ENCODE data around the gene CAMKMT.
"Not testable (repeated sequence)": the region's sequence is repeated elsewhere in the genome, so short reads cannot be mapped to it uniquely, and the experiment has no call there.

CAMKMT gene

DNA sequence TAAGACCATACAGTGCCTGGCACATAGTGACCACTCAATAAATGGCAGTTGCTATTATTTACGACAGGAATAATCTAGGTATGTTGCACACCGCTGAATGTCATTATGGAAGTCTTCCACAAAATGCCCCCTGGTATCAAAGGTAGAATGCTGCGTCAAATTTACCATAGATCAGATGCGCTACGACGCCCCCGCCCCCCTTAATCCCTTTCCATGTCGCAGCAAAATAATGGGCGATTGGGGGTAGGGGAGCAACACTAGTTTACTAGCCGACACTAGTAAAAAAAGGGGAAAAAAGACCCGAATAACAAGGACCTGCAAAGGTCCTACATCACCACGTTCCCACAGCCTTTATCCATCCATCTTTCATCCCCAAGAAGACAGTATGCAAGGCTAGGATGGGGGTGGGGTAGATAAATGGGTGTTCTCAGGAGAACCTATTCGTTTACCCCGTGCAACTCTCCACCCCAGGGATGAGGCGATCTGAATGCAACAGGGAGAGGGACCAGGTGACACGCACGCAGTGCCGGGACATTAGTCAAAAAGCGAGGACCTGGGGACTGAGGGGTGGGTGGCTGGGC is 908 bp upstream of the CAMKMT start:
- DNase-seq (ENCODE audit: low read depth): peak; percentile 27

DNA sequence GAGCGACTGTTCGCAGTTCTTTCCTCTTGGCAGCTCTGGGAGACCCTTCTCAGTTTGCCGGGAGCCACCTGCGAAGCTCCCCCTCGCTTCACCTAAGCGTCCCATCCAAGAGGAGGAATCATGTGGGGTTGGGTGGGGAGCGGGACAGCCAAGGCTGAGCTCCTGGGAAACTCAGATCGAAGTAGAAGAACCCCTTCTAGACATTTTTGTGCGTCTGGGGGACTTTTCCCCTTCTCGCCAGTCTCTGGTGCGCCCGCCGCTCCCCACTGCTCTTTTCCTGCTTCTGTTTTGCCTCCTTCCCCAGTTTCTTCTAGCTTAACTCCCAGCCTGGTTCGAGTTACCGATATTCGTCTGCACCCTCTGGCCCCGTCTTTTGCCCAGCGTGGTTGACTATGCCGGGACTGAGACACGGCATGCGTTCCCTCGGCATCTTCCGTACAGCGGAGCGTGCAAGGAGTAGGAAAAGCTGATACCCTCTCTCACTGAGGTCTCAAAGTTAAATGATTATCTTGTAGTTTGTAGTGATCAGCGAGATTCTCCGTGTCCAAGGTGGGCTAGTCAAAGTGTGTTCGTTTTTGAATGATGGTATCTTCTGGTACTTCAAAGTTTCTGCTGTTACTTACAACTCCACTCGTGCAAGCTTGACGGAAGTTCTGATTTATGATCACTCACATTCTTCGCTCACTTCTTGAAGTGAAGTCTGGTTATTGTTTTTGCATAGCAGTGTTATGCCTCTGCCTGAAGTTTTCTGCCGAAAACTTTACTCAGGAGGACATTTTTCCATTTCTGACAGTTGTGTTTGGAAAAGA is 664 bp downstream of the CAMKMT start:
- DNase-seq (ENCODE audit: low read depth): peak; percentile 51

DNA sequence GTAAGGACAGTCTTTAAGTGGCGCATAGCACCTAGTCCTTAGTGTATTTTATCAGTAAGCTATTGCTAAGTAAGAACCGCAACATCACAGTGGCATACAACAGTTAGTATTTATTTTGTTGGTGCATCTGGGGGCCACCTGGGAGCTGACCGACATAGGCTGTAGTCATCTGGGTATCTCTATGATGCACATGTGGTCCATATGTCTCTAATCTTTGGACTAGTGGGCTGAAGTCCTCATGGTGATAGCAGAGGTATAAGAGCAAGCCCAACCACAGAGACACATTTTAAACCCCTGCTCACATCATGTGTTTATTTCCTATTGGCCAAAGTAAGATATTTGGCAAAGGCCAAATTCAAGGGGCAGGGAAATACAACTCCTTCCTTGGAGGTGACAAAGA is 2.9 kb downstream of the CAMKMT start:
- DNase-seq (ENCODE audit: low read depth): no peak

DNA sequence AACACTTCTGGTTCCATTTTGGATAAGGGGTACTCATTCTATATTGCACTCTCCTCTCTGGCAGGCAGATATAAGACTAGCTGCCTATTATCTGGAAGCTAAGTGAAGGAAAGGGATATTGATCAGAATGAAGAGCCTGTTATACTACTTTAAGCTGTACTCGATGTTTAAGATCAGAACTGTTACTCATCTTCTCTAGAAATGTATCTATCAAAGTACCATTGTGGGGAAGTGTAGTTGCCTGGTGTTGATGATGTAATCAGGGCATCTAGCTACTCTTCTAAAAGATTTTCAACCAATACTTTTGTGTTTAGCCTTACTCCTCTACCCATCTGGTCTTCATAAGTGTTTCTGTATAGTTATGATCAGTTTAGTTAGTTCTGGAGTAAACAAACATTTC is 5.8 kb downstream of the CAMKMT start:
- no peak for DNase-seq (ENCODE audit: low read depth)

DNA sequence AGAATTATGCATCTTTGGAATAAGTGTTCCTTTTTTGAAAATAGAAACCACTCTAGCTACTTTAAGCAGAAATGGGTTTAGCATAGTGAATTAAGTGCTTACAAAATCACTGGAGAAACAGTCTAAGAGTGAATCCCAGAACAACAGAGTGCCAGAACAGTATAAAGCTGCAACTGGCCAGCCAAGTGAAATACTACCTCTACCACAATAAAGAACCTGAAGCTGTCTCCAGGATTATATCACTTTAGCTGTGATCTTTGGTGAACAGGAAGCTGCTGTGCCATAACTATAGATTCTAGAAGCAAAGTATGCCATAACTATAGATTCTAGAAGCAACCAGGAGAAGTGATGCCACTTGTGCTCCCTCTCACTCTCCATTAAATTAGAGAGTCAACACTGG is 7.6 kb downstream of the CAMKMT start:
- no peak for DNase-seq (ENCODE audit: low read depth)

DNA sequence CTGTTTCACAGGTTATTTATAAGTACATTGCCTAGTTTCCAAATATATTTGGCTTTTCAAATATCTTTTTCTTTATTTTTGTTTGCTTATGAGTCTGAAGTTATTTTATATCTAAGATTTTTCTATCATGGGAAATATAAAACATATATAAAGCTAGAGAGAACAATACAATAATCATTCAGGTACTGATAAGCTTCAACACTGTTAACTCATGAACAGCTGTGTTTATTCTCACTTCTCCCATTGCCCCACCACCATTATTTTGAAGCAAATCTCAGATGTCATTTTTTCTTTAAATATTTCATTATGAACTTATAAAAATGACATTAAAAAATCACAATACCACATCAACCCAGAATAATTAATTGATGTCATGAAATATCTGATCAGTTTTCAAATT is 9.7 kb downstream of the CAMKMT start:
- DNase-seq (ENCODE audit: low read depth): no peak

DNA sequence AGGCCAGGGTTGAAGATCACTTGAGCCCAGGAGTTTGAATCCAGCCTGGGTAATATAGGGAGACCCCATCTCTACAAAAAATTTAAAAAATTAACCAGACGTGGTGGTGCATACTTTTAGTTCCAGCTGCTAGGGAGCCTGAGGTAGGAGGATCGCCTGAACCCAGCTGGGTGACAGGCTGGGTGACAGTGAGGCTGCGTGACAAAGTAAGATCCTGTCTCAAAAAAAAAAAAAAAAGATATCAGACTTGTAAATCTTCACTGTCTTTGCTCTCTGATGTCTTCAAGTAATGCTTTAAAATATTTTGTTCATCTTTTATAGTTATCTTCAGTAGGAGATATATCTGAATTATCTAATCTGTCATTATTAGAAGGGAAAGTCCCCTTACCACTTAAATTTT is 10.5 kb downstream of the CAMKMT start:
- no peak for DNase-seq (ENCODE audit: low read depth)

DNA sequence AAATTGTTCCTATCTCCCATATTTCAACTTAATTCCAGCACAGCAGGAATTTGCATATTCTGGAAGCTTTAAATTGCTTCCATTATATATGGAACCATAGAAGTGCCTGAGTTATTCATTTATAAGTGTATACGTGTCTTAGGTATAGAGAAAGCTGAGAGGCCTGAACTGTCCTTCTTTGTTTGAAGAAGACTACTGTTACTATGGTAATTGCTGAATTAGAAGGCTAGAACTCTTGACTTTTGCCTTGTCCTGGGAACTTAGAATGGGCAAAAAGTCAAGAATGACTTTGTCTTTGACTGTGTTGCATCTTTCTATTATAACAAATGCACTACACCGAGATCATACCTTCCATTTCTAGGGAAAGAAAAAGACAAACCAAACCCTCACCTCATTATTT is 15.7 kb downstream of the CAMKMT start:
- DNase-seq (ENCODE audit: low read depth): no peak

DNA sequence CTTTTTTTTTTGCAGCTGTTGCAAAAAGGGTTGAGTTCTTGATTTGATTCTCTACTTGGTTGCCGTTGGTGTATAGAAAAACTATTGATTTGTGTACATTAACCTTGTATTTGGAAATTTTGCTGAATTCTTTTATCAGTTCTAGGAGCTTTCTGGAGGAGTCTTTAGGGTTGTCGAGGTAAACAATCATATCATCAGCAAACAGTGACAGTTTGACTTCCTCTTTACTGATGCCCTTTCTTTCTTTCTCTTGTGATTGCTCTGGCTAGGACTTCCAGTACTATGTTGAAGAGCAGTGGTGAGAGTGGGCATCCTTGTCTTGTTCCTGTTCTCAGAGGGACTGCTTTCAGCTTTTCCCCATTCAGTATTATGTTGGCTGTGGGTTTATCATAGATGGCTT is 23.5 kb downstream of the CAMKMT start:
- not testable (repeated sequence) for DNase-seq (ENCODE audit: low read depth)

DNA sequence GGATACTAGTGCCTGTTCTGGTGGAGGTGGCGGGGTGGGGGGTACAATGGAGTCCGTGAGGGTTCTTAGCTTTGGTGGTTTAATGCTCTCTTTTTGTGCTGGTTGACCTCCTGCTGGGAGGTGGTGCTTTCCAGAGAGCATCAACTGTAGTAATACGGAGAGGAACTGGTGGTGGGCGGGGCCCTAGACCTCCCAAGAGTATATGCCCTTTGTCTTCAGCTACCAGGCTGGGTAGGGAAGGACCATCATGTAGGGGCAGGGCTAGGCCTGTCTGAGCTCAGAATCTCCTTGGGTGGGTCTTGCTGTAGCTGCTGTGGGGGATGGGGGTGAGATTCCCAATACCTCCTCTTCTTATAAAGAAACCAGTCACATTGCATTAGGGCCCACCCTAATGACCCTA is 27.1 kb downstream of the CAMKMT start:
- DNase-seq (ENCODE audit: low read depth): no peak

DNA sequence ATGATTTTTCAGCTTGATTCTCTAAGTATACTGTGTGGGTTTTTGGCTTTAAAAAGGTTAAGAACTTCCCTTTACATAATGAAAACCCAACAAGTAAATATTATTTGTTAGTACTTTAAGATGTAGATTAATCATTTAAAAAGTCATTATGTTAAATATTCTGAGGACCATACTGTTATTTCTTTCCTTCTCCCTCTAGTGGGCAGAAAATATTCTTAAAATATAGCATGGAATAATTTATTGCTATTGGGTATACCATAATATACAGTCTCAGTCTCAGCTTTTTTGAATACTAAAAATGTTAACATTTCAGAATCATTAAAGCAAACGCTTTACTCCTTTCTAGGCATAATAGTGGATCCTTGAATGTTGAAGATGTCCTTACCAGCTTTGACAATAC is 28.1 kb downstream of the CAMKMT start:
- DNase-seq (ENCODE audit: low read depth): peak; percentile 1

DNA sequence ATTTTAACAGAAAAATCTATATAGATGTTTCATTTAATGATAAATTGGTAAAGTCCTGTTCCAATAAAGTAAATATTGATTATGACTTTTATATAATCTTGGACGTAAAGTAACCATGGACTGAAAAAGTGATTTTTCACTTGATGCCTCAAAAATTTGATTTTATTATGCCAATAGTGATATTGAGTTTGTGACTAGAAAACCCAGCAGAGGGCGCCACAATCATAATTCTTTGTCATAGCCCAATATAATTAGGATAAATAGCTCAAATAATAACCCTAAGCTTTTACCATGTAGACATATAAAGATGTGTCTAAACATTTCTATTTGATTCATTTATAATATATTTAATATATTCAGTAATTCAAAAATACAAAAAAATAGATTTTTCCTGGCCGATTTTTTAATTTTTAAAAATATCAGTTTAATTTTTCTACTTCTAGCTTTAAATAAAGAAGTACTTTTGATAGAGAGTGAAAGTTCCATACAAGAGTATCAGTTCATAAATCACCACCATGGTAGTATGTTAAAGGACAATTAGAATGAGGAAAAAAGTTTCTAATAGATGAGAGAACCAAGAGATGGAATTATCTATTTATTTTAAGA is 30.7 kb downstream of the CAMKMT start:
- DNase-seq (ENCODE audit: low read depth): peak; percentile 8

DNA sequence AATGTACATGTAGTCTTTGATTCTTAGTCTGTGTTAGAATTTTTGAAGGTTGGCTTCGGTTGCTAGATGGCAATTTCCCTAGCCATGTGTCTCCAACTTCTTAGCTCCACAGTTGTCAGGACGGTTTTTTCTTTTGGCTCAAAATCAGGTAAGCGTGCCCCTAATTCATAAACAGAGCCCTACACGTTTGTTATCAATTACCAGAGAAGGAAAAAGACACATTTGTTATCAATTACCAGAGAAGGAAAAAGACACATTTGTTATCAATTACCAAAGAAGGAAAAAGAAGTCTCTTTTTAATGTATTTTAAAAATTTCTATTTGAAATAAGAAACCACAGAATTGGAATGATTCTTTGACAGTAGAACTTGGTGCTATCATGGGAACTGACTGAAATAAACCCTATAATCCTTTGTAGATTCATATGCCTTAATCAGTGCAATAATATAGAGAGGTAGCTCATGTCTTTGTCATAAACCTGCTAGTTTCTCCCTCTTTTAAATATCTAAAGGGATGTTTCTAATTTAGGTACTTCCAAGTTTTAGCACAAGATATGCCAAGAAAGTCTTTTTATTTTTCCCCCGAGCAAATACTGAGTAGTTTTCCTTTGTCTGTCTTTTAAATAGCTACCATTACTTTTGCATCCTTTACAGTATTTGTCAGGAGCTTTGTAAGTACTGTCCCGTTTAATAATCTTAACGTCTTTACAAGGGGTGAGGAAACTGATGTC is 35.9 kb downstream of the CAMKMT start:
- DNase-seq (ENCODE audit: low read depth): no peak

DNA sequence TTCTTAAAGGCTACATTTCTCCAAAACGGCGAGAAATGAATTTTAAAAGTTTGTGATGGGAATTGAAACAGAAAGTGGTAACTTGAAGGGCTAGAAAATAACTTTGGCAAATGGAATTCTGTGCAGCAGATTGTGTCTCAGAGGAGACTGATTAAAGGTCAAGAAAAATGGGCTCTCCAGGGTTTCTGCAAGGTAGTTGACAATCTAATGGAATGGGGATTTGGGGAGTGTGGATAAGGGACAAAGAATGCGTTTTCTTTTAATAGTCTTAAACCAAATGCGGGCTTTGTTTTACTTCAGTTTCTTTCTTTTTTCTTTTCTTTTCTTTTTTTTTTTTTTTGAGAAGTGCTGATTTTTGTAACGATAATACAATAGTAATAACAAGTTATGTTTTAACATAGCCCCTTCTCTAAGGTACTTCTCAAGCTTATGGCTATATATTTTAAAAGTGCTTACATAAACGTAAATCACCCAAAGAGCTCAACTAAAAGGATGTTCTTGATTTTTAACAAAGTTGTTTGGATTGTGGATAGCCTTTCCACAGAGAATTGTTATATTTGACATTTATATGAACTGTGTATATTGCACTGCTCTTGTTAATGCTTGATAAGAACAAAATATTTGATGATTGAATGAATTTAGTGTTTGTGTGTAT is 36.6 kb downstream of the CAMKMT start:
- no peak for DNase-seq (ENCODE audit: low read depth)

DNA sequence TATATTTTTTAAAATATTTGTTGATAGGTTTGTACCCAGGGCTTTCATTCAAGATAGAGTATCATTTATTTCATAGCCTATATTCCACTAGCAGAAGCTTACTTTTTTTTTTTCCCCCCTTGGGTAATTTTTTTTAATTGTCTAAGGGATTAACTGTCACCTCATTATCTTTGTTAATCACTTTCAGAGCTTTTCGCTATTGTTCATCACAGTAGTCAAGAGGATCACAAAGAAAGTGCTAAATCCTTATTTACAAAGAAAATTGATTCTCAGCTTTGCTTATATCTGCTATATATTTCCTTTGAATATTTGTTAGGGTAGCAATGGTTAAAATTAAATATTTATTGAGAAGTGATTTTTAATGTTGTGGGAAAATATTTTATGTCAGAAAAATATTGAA is 59.0 kb downstream of the CAMKMT start:
- no peak for DNase-seq (ENCODE audit: low read depth)

DNA sequence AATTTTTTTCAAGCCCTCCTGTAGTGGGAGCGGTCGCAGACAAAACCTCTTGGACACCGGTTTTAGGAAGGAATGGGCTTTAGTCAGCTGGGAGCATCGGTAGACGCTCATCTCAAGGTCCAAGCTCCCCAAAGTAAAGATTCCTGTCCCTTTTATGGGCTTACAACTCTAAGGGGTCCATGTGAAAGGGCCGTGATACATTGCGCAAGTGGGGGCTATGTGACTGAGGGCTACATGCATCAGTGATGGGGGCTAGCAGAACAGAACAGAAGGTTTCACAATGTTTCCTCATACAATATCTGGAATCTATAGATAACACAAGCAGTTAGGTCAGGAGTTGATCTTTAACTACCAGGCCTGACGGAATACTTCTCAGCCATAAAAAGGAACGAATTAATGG is 62.5 kb downstream of the CAMKMT start:
- DNase-seq (ENCODE audit: low read depth): no peak

DNA sequence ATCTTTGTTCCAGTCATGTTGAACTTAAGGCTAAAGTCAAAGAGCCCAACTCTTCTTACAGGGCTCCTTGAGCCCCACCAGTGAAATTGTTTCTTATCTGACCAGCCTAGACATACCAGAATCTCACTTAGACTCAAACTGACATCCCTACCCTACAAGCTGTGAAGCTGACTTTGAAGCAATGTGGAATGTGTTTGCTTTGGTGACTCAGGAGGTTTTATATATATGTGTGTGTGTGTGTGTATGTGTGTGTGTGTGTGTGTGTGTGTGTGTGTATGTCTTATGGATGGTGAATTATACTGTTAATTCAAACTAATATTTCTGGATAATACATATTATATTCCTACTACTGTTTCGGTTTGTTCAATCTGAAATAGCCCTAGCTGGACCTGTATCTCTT is 67.3 kb downstream of the CAMKMT start:
- DNase-seq (ENCODE audit: low read depth): peak; percentile 50

DNA sequence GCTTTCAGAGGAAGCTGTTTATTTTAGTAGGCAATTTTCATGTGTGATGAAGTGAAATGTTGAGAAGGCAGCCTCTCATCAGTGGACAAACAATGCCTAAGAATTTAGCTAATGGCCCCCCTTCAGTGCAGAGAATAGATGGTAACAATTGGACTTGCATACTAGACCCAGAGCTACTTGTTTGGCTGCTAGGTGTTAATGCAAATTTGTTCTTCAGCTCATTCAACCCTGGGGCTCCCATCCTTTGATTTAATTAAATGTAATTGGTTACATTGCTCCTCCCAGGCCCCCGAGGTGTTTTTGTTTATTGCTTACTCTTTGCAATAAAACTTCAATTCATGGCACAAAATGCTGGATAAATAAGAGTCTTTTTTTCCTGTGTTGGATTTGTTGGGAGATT is 68.6 kb downstream of the CAMKMT start:
- DNase-seq (ENCODE audit: low read depth): no peak

DNA sequence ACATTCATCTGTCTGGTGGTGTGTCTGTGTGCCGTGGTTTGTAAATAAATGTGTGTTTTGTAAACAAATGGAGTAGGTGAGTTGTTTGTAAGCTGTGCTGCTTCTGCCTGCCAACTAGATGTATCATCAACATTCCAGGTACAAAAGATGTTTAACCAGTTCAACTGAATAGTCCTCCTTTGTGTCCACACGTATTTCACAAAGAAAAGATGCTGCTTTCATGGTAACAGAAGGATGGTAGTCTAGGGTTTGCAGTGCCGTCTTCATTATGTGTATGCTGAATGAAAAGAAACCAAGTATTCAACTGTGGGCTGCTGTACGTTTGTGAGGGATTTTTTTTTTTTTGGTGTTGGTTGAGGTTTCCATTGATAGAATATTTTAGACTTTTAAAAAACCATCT is 72.1 kb downstream of the CAMKMT start:
- DNase-seq (ENCODE audit: low read depth): no peak

DNA sequence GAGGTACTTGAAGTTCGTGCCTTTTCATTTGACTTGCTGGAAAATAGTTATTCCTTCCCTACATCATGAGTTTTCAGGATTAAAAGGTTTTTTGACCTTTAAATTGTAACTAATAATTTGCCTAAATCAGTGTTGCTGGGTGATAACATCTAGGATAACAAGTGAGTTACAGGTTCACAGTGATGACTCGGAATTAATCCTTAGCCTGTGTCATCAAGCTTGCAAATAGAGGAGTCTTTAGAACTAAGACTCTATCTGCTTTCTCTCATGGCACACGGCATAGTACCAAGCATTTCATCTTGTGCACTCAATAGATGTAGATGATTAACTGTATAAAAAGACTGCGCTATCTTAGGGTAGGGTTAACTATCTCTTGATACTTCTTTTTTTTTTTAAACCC is 79.5 kb downstream of the CAMKMT start:
- no peak for DNase-seq (ENCODE audit: low read depth)

DNA sequence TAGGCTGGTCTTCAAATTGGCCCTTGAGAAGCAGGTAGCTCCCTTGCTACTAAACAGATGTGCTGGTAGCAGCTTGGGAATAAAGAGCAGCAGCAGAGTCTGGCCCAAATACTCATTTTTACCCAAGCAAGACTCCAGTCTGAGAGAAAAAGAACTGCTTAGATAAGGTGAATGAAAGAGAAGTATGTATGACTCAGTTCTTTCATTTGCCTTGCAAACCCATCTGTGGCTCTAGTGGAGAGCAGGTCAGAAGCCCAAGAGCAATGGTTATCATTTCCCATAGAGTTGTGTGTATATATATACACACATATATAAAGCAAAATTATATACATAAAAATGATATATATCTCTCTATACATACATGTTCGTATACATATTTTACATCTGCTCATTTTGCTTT is 80.3 kb downstream of the CAMKMT start:
- no peak for DNase-seq (ENCODE audit: low read depth)

DNA sequence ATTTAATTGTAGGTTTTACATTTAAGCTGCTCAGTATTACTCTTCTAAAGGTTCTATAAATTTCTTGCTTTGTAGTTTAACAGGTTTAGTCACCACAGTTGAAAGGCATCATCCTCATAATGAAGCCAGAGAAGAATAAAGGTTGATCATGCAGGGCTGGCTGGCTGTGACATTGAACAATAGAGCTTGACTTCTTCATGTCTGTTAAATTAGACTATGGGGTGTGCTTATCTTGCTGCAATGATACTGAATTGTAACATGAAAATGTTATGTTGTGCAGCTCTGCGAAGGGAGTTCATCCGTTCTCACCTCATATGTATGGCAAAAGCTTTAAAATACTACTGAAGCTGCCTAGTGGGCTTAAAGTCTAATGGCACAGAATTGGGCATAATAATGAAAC is 81.8 kb downstream of the CAMKMT start:
- no peak for DNase-seq (ENCODE audit: low read depth)

All from iris pigment epithelial cell (primary cell).